Activated B cell treated with CpG ODN at 0.5 μM for 24 hours (primary cell): ENCODE data around the gene STAM2. TPM values are rescaled to one million over a fixed set of nuclear protein-coding genes. Genes with fewer than 3 reads are reported as not detected.
A peak's percentile ranks its signal among the peaks of the same experiment; 100 is the strongest.
"Not testable (repeated sequence)": the region's sequence is repeated elsewhere in the genome, so short reads cannot be mapped to it uniquely, and the experiment has no call there.

Experiments
- ATAC-seq: fragments of 200-7000 bp; cut with Tn5 transposase; one replicate; pipeline ENCODE4 v1.10.0; 2021; ENCODE audit warnings: low read depth, mild to moderate bottlenecking, moderate library complexity
- CTCF ChIA-PET: fragments of 350-600 bp; sonication (Branson Sonifier 250); formaldehyde crosslinking; loops from one replicate; lab custom pipeline; 2021; ENCODE audit warnings: antibody characterized with exemption; lab: Charles Lee
- POLR2A ChIA-PET: fragments of 350-600 bp; sonication (Branson Sonifier 250); formaldehyde crosslinking; loops from one replicate; lab custom pipeline; 2021; ENCODE audit warnings: antibody characterized with exemption; lab: Charles Lee
- DNase-seq: peaks from one replicate; pipeline ENCODE4 v3.0.0; 2022
- H3K27ac Mint-ChIP-seq: one replicate; pipeline ENCODE4 v1.8.0; 2020; ENCODE audit warnings: mixed read lengths
- H3K27me3 Mint-ChIP-seq: one replicate; pipeline ENCODE4 v1.8.0; 2021; ENCODE audit warnings: mixed read lengths
- H3K36me3 Mint-ChIP-seq: one replicate; pipeline ENCODE4 v1.8.0; 2021; ENCODE audit warnings: low read depth, mixed read lengths
- H3K4me1 Mint-ChIP-seq: one replicate; pipeline ENCODE4 v1.8.0; 2021; ENCODE audit warnings: mixed read lengths
- H3K4me3 Mint-ChIP-seq: one replicate; pipeline ENCODE4 v1.8.0; 2020; ENCODE audit warnings: mild to moderate bottlenecking, mixed read lengths
- H3K9me3 Mint-ChIP-seq: one replicate; pipeline ENCODE4 v1.8.0; 2020; ENCODE audit warnings: mixed read lengths
- CTCF ChIP-seq: fragments of 200-600 bp; IDR thresholded peaks from one replicate; pipeline ENCODE4 v1.8.0; 2022; ENCODE audit warnings: antibody characterized with exemption, mild to moderate bottlenecking
- intact Hi-C: fragments of 100-400 bp; cut with micrococcal nuclease; formaldehyde crosslinking; loops from one replicate; pipeline ENCODE4 v1.15.1; 2024
- total RNA-seq: library from RNA; stranded (reverse); gene quantifications from 2 replicates; pipeline ENCODE4 v1.2.3, GENCODE V29; 2022

Gene STAM2
- total RNA-seq, 1 donor from 2014 or later = 27.4 TPM

- H3K4me3 Mint-ChIP-seq = peak overlapping the region; percentile 97
- peaks cover 6% of the 10 kb centered on the region for H3K27me3 Mint-ChIP-seq
- peak; percentile 11 for ATAC-seq
- intact Hi-C loops = loop anchor here (1.0 to 5.0 kb wide), 5 partner anchors 159 to 1343 kb away; partner anchors contain the start of gene FMNL2
- ChIA-PET CTCF (interaction anchor here (0.7 to 3.0 kb wide), 12 partner anchors 11 to 501 kb away, joined by 3 to 40 read pairs (median 3); no protein-coding TSS in a partner anchor), POLR2A (interaction anchor here (0.5 to 3.8 kb wide), 9 partner anchors 123 to 766 kb away, joined by 3 to 27 read pairs (median 5); partner anchors contain the start of genes ARL5A, ARL6IP6 and PRPF40A)
- H3K36me3 Mint-ChIP-seq = peaks cover 15% of the 10 kb centered on the region
- no peaks in the 10 kb centered on the region for H3K9me3 Mint-ChIP-seq
- no peak for TF ChIP-seq CTCF
- peak overlapping the region; percentile 100 for H3K27ac Mint-ChIP-seq
- DNase-seq = no peak
- H3K4me1 Mint-ChIP-seq = peaks cover 40% of the 10 kb centered on the region
These were observed 651 bp upstream of the STAM2 start for GRCh38 chr2:152176113-152176714.

GRCh38 chr2:152175012-152175367, 573 bp downstream of the STAM2 start:
- no peak for TF ChIP-seq CTCF
- Mint-ChIP-seq H3K27me3 (no peaks in the 10 kb centered on the region), H3K9me3 (no peaks in the 10 kb centered on the region), H3K27ac (peak overlapping the region; percentile 100), H3K4me1 (peaks cover 40% of the 10 kb centered on the region), H3K36me3 (peaks cover 15% of the 10 kb centered on the region), H3K4me3 (peak overlapping the region; percentile 97)
- ATAC-seq (peak; percentile 23), DNase-seq (no peak)
- ChIA-PET POLR2A (interaction anchor here (0.6 to 3.8 kb wide), 5 partner anchors 161 to 765 kb away, joined by 3 to 27 read pairs (median 5); partner anchors contain the start of genes ARL6IP6 and PRPF40A), CTCF (interaction anchor here (1.0 to 3.0 kb wide), 6 partner anchors 21 to 463 kb away, joined by 3 to 40 read pairs (median 6); no protein-coding TSS in a partner anchor)
- intact Hi-C loops = loop anchor here (1.0 to 5.0 kb wide), 8 partner anchors 26 to 886 kb away; partner anchors contain the start of genes ARL5A, CACNB4, NMI and PRPF40A

GRCh38 chr2:152174574-152174973, 989 bp downstream of the STAM2 start:
- no peaks in the 10 kb centered on the region for H3K27me3 Mint-ChIP-seq
- ChIA-PET POLR2A (interaction anchor here (0.6 to 3.8 kb wide), 3 partner anchors 161 to 764 kb away, joined by 4 to 27 read pairs (median 5); partner anchors contain the start of genes ARL6IP6 and PRPF40A), CTCF (interaction anchor here (1.0 to 3.0 kb wide), 4 partner anchors 21 to 464 kb away, joined by 3 to 40 read pairs (median 8); no protein-coding TSS in a partner anchor)
- intact Hi-C loops = loop anchor here (2.0 kb wide), 4 partner anchors 26 to 346 kb away; partner anchors contain the start of genes ARL5A and CACNB4
- TF ChIP-seq CTCF = no peak
- ATAC-seq = no peak
- H3K4me1 Mint-ChIP-seq = peaks cover 42% of the 10 kb centered on the region
- H3K27ac Mint-ChIP-seq = peak overlapping the region; percentile 100
- peak overlapping the region; percentile 97 for H3K4me3 Mint-ChIP-seq
- no peaks in the 10 kb centered on the region for H3K9me3 Mint-ChIP-seq
- peaks cover 16% of the 10 kb centered on the region for H3K36me3 Mint-ChIP-seq
- DNase-seq = no peak

GRCh38 chr2:152173831-152174230, 1.7 kb downstream of the STAM2 start:
- H3K36me3 Mint-ChIP-seq = peaks cover 22% of the 10 kb centered on the region
- DNase-seq = no peak
- no peak for ATAC-seq
- H3K4me3 Mint-ChIP-seq = peak overlapping the region; percentile 24
- H3K4me1 Mint-ChIP-seq = peaks cover 47% of the 10 kb centered on the region
- H3K27ac Mint-ChIP-seq = no peak overlapping the region
- no peaks in the 10 kb centered on the region for H3K9me3 Mint-ChIP-seq
- no peak for TF ChIP-seq CTCF
- intact Hi-C loops = loop anchor here (2.0 kb wide), 4 partner anchors 25 to 345 kb away; partner anchors contain the start of genes ARL5A and CACNB4
- ChIA-PET POLR2A (interaction anchor here (3.8 kb wide), 1 partner anchor 543 kb away, joined by 27 read pairs; the partner anchor contains the start of genes ARL6IP6 and PRPF40A), CTCF (interaction anchor here (1.1 kb wide), 1 partner anchor 22 kb away, joined by 3 read pairs; no protein-coding TSS in a partner anchor)
- H3K27me3 Mint-ChIP-seq = no peaks in the 10 kb centered on the region

- H3K27ac Mint-ChIP-seq, intact Hi-C loops, H3K27me3 Mint-ChIP-seq, H3K4me3 Mint-ChIP-seq, H3K9me3 Mint-ChIP-seq, ATAC-seq, DNase-seq, CTCF ChIA-PET: not testable (repeated sequence)
- POLR2A ChIA-PET = interaction anchor here (0.7 kb wide), 1 partner anchor 341 kb away, joined by 3 read pairs; no protein-coding TSS in a partner anchor
- Mint-ChIP-seq H3K36me3 (peaks cover 25% of the 10 kb centered on the region), H3K4me1 (peaks cover 58% of the 10 kb centered on the region)
These were observed 3.3 kb downstream of the STAM2 start for GRCh38 chr2:152172201-152172785.
